HG03159 (cell line): Measurements from ENCODE around the gene BCL6.

ENCODE experiments used
- ATAC-seq: cut with Tn5 transposase; IDR thresholded peaks from one replicate; pipeline ENCODE4 v1.9.1; 2021; ENCODE audit warnings: mild to moderate bottlenecking, moderate library complexity; ENCODE audit not compliant: unreplicated experiment

Gene BCL6

DNA sequence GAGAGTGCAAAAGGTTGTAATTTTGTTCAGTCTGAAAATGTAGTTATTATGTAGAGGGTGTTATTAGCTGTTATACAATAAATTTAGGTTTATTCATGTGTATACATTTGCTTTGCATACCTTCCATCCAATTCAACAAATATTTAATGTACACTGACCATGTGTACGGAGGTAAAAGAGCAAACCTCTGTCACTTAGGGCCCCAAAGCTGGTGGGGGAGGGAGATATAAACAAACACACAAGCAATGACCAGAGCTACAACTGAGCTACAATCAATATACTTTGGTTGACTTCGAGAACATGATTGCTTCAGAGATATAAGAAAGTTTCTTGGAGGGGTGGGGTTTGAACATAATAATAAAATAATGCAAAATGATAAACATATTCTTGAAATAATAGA lies 17.5 kb upstream of the BCL6 start:
- ATAC-seq, result no peak

DNA sequence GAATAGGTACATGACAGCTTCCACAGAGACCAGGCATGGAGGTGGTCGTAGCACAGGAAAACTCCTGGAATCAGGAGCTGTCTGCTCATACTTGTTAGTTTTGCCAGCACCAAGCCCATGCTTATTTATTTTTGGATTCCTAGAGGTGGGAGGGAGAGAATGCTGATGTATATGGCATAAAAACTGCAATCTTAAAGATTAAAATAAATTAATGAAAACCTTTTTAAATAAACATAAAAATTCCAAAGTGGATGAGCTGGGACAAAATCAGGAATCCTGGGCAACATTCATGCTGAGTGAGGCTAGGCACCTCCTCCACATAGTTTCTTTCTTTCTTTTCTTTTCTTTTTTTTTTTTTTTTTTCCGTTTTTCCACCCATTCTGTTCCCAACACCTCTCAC lies 14.3 kb upstream of the BCL6 start:
- no peak for ATAC-seq

DNA sequence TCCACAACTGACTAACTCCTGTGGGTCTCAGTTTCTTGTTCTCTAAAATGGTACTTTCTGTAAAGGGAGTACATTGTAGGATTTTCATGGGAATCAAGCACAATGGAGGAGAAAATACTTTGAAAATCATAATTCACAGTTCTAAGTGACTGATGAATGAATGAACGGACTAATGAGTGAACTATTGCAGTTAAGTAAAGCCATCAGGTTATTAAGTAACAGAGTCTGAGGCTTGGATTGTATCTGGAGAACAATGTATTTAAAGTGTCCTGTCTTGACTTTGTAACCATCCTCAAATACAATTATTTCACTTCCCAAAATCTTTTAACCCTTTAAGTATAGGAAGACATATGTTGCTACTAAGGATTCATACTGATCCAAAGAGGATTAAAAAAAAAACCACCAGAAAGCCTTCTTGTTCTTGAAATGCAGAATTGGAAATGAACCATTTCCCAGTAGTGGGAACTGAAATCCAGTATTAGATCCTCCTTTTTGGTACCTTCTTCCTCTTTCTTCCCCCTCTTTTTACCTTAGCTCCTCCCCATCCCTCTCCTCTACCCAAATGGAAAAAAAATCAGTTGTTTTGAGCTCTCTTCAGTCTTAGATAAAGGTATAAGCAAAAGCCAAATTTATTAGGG lies 13.2 kb upstream of the BCL6 start:
- ATAC-seq, result no peak

DNA sequence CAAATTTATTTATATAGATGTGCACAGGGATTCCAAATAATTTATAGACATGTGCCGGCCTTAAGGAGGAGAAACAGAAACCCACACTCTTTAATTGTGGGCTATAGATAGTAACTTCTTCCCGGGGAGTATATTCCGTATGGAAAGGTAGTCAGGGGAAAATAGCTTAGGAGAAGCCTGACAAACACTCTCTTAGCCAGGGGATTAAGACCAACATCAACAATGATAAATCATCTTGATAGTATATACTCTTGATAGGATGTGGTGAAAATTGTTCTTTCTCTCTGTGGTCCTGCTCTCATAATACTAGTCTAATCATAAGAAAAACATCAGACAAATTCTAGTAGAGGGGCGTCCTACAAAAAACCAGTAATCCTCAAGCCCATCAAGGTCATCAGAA lies 8.2 kb upstream of the BCL6 start:
- ATAC-seq, result no peak

DNA sequence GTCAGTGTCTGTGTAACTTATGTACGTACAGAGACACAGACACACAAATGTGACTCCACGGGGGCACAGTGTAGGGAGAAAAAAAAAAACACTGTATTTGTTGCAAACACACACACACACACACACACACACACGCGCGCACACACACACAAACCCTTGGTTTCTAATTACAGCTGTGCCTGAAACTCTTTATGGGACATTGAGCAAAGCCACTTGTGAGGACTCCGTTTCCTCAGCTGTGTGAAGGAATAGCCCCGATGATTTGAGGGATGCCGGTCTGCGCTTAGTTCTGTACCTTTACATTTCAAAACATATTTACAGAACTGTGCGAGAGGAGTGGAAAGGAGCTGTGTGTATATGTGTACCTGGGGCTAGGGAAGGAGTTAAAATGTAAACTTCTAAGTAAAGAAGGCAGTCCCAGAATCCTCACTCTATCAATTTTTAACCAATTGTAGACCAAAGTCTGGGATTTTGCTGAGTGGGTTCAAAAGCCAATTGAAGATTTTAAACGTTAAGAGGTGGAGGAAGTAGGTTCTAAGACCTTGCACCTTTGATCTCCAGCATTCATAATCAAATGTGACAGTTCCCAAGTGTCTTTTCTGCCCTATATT lies 5.3 kb upstream of the BCL6 start:
- no peak for ATAC-seq

DNA sequence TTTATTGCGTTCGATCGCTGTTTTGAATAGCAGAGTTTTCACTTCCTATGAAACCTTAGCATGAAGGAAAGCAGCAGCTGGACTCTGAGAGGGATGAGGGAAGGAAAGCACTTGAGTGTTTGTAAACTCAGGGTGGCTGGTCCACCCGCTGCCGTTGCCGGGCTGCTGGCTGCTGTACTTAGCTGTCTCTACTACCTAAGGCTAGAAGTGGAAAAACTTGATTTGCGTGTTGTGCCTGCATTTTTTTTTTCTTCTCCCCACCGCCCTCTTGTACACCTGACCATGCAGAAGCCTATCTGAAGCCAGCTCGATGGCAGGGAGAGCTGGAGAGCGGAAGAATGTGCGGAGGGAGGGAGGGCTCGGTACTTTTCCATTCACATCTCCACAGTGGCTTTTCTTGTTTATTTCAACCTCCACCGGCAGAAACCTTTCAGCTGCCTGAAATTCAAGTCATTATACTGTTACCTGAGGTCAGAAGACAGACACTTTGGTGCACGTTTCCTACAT lies 4.8 kb upstream of the BCL6 start:
- ATAC-seq, result no peak

DNA sequence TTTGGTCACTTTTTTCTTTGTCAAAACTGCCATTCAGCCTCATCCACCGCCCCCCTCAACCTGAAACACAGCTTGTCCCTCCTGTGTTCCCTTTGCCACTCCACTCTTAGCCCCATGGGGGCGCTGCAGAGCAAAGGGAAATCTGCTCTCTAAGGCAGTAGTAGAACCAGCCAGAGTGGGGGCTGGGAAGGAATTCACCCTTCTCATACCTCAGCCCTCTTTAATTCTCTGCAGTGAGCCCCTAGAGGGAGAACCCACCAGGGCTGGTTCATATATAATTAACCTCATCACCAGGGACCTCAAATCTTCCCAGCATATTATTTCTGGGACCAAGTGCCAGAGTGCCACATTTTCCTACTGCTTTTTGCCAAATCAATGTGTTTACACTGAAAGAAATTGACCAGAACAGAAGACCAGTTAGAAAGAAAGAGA lies 2.8 kb upstream of the BCL6 start:
- peak; percentile 39 for ATAC-seq

DNA sequence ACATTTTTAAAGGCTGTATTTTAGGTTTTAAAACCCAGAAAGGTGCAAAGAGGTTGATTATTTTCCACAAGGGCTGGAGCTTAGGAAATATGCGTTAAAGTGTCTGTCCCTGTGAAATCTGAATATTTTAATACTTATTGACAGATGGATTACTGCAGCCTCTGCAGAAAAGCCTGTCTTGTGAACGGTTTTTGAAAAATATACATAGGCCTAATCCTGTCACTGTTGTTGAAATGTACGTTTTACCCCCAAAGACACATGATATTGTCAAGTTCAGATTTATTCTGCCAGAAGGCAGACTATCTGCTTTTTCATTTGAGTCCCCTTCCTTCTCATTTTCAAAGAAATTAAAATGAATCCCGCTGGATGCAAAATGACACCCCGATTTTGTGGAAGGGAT lies 2.2 kb upstream of the BCL6 start:
- no peak for ATAC-seq

DNA sequence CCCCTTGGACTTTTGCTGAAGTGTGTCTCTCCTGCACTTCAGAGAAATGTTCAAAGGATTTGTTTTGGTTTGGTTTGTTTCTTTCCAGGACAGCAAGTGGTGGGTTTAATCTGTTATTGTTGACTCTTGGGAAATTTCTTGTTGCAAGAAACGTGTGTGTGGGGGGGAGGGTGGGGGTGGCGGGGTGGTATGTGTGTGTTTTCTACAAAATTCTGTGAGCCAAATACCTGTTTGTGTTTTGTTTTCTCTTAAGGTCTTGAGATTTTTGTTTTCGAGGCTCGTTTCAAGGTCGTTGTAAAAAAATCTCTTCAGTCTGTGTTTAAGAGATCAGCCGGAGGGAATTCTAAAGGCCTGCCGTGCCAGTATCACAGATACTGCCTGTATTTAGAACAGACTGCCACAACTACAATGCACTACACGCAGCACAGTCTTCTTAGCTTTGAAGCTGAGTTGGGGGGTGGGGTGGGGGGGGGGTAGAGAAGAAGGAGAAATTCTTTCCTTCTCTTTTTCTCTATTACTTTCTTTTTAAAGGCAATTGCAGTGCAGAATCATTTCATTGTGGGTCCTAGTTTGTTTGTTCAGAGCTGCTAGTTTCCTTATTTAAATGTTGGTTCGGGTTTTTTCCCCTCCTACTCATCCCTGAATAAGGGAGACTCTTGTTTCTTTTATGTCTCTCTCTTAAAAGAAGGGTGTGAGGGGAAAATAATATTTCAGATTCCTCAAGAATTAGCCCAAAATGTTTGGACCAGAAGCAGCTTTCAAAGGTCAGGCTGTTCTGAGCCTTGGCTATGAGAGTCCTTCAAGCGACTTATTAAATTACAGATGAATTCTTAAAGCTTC lies 1.4 kb upstream of the BCL6 start:
- ATAC-seq, result no peak

DNA sequence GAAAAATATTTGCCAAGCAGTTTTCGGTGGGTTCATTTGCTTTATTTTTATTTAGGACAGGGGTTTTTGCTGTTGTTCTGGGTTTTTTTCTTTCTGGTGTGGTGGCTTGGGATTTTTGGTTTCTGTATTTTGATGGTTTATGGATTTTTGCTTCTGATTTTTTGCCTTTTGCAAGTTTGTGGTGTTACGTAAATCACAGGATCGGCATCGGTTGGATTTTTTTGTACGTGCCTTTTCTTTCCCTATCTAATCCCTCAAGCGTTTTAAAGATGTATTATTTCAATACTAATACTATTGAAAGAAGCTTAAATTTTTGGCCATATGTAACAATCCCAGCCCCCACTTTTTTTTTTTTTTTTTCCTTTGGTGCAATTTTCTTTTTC lies 782 bp upstream of the BCL6 start:
- no peak for ATAC-seq

DNA sequence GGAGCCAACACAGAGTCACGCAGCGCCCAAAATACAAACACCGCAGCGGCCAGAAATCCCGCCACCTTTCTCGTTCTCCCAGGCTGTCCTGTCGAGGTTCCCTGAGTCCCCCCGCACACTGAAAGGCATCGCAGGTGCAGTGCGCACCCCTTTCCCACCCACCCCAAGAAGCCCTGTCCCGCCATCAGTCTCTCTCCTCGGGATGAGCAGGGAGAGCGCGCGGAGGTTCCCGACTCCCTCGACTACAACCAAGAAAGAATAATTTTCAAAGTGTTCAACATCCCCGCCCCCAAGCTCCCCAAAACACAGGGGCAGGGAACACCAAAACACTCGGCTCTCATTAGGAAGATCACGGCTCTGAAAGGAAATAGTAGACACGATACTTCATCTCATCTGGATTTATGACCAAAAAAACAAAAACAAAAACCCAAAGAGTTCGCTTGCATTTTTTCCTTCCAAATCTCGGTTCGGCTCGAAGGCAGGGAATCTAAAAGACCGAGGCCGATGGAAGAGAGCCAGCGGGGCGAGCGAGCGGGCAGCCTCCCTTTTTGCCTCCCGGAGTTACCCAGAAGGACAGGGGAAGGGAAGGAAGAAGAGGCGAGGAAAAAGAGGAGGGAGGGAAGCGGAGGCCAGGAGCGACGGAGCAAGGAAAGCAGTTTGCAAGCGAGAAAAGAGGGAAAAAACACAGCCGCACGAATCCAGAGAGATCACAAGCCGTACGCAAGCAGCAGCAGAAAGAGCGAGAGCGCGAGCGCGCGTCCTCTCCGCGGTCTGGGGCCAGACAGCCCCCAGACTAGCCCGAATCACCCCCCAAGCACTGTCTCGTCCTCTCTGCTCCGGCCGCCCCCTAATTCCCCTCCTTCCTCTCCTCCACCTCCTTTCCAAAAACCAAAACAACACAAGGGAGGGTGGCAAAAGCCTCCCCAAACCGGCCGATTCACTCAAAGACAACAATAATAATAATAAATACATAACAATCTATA lies 808 bp downstream of the BCL6 start:
- ATAC-seq, result no peak

DNA sequence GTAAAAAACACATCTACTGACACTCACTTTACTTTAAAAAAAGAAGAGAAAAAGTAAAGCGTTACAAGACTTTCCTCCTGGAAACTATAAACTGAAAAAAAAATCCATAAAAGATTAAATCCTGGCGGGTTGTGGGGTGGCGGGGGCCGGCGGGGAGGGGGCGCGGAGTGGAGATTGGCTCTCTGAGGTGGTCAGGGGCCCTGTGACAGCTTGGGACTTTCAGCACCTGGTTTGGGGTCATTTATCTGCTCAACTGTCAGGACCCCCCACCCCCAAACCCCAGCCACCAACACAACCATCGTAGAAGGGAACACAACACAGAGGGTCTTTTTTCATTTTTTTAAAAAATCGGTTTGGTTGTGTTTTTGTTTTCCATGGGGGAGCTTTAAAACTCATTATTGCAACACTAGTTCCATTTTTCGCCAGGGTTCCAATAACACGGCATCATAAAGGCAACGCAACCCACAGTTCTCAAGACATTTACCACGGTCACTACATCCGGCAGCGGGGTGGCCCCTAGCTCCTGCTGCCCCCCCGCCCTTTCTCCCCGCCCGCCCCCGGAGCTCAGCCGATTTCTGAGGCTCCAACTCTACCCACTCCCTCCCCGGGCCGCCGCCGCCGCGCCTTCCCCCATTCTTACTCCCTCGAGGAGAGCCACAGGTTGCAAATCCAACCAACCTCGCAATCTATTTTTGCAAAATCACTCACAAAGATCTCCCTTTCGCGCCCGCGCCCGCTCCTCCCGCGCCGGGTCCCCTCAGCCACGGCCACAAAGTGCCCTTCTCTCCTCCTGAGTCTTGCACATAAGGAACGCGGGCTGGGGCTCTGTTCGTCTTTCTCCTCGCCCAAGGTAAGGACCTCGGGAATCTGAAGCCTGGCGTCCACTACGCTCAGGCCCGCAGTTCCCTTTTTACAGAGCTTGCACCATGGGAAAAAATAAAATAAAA lies 1.8 kb downstream of the BCL6 start:
- no peak for ATAC-seq

DNA sequence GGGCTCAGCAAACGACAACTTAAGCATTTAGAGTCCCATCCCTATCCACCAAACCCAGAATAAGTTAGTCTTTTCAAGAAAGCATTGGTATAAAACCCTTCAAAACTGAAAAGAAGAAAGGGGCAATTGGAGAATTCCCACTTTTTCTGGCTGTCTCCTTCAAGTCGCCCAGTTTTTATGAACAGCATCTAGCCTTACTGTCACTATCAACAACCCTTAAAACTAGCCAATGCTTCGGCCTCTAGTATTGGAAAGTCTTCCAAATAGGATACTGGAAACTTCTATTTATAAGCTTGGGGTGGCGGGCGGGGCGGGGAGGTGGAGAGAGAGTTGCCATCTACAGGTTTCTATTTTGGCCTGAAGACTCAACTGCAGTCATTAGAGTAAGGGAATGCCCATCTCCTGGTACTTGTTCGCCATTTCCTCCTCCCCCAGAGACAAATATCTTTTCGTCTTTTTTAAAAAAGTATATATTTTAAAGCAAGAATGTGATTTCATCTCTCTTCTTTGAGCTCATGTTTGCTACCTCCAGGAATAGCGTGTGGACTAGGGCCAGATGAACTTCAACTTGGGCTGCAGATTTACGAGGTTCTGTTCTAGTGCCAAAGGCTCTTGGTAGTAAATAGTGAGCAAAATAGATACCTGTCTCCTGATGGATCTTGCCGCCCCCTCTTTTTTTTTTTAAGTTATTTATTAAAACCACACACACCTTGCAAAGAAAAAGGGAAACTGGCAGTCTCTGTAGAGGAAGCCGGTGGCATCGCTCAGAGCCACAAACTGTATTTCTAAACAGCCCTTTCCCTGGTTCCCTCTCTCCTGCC lies 2.7 kb downstream of the BCL6 start:
- ATAC-seq, result no peak

DNA sequence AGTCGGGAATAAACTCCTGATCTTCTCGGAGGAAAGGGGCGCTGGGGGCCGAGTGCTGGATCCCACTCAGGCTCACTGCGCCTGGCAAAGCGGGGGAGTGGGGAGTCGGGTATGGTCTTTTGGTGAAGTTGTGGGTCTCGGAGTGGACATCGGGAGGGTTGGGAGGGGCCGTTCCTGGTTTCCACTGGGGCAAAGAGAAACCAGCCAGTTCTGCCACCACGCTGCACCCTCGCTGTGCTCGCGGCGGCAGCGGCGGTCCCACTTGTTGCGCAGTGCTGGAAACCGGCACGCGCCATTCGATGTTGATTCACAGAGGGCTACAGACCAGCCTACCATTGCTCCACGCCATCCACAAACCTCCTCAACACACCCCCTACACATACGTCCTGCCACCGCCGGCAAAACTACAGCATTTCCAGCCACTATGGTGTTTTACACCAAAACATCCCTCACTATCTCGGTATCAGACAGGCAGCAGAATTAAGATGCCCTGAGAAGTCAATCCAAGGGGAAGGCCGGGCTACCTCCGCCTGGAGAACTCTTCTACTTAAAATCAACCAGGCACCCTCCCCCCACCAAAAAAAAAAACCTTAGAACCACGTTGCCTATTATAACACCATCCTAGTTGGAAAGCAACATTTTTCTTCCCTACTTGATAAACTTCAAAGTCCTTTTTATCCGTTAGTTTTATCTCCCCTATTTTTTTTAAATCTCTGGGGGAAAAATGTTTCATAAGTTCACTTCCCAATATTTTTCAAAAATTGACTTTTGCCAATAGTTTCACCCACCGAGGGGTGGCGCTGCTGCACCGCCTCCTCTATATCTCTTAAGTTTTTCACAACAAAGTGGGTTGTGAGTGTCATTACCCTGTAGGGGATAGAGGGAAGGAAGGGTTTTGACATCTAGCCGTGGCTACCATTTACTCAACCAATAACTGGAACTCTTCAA lies 3.6 kb downstream of the BCL6 start:
- ATAC-seq, result no peak

DNA sequence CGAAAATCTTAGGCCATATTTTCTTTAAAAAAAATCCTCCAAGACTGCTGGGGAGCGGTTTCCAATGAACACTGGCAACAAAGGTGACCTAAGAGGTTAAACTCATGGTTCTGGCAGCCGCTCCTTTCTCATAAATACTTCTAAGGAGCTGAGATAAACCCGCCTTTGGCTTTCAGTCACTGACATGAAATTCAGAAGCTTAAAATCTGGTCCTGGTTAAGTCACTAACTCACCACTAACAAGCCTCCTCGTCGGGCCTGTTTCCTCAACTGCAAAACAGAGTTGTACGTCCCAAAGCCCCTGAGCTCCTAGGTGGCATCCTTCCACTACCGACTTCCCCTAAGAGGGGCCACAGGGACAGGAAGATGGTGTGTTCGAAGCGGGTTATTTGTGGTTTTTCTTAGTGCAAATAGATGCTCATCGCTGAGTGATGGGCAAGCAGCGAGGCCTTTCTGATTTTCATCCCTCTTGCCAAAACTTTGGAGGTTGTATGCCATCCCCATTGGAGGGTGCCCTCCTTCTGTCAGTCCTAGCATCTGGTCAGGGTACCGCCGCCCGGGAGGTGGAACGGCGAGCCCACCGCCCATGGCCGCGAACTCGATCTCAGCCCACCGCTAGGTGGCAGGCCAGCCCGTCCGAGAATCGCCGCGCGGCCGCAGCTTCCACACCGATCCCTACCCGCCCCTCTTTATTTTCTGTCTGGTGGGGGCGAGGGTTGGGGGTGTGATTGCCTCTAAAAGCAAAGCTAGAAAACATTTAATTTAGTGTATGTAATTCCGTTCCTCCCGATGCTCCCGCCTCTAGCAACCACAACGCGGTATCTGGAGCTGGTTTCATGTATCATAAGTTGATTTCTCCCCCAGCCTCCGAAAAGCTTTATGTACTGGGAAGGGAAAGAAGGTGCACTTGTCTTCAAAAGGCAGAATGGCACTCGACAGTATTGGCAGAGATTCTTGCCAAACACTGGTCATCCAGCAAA lies 4.6 kb downstream of the BCL6 start:
- ATAC-seq, result no peak

DNA sequence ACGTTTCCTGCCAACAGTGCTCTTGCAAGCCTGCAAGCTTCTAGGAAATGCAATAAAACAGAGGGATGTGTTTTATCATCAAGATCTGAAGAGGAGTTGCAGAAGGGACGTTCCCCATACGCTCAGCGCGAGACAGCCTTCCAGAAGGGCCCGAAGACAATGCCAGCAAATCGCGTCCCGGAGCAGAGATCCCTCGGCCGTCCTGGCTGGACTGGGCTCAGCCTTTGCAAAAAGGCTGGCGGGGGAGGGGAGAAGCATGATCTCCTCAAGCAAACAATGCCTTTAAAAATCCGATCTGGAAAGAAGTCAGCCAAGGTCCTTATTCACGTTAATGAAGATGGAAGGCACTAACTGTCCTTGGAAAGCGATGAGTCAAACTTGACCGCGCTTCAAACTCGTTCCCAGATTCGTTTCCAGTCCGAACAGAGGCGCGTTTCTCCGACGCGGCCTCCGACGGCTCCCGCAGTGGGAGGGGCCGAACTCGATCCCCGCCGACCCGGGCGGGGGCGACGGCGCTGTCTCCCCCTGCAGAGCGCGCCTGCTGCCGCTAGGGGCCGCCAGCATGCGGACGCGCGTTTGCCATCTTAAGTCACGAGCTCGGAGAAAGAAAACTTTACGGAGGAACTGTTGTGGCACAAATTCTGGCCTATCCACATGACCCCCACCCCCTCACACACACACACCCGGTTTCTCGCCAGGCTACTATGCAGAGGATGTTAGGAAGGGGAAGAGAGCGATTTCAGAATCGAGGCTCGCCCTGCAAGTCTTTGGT lies 5.5 kb downstream of the BCL6 start:
- ATAC-seq, result peak; percentile 40
